ENCODE results near the gene DAD1. TPM values are rescaled to one million over a fixed set of nuclear protein-coding genes. Genes with fewer than 3 reads are reported as not detected.

DAD1 gene
- total RNA-seq, 1 donor from 2014 or later: 145 TPM

DNA sequence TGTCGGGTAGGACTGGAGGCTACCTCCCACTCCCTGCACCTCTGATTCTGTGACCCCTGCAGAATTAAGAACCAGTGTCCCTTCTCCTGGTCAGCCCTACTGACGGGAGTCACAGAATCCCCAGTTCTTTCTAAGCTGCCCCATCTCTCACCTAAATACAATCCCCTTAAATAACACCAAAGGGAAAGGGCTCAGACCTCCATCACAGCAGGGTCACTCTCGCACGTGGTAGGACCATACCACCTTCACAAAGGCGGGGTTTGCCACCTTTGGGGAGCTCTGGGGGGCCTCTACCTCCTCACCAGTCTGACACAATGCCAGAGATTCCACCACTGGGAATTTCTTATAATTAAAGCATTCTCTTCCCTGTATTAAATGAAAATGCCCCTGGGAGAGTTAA, 35.6 kb downstream of the DAD1 start:
- H3K27ac ChIP-seq: no peak overlapping the region
- H3K4me1 ChIP-seq: peaks cover 39% of the 10 kb centered on the region

GRCh38 chr14:22552827-22553076, 36.3 kb downstream of the DAD1 start:
- TF ChIP-seq POLR2A (IDR thresholded peaks at IDR 0.05) (no peak), CTCF (IDR thresholded peaks at IDR 0.05) (no peak), POLR2AphosphoS5 (IDR thresholded peaks at IDR 0.05; ENCODE audit: insufficient read depth in 1 of 2, low read depth in 1 of 2) (no peak)
- peak overlapping the region; percentile 1 for H3K27ac ChIP-seq

More for the DNA sequence above, 35.6 kb downstream of the DAD1 start:
- intact Hi-C loops (cut with DNase I): loop anchor here (10.0 kb wide), 2 partner anchors 159 to 301 kb away; no protein-coding TSS in a partner anchor
- Histone ChIP-seq H3K27me3 (no peaks in the 10 kb centered on the region), H3K36me3 (no peaks in the 10 kb centered on the region), H3K9me3 (no peaks in the 10 kb centered on the region), H3K4me3 (no peak overlapping the region)
- TF ChIP-seq CTCF (IDR thresholded peaks at IDR 0.05) (no peak), POLR2A (IDR thresholded peaks at IDR 0.05) (no peak), POLR2AphosphoS5 (IDR thresholded peaks at IDR 0.05; ENCODE audit: insufficient read depth in 1 of 2, low read depth in 1 of 2) (no peak)
- no peak for DNase-seq (ENCODE audit: extremely low spot score in 2 of 2)

DNA sequence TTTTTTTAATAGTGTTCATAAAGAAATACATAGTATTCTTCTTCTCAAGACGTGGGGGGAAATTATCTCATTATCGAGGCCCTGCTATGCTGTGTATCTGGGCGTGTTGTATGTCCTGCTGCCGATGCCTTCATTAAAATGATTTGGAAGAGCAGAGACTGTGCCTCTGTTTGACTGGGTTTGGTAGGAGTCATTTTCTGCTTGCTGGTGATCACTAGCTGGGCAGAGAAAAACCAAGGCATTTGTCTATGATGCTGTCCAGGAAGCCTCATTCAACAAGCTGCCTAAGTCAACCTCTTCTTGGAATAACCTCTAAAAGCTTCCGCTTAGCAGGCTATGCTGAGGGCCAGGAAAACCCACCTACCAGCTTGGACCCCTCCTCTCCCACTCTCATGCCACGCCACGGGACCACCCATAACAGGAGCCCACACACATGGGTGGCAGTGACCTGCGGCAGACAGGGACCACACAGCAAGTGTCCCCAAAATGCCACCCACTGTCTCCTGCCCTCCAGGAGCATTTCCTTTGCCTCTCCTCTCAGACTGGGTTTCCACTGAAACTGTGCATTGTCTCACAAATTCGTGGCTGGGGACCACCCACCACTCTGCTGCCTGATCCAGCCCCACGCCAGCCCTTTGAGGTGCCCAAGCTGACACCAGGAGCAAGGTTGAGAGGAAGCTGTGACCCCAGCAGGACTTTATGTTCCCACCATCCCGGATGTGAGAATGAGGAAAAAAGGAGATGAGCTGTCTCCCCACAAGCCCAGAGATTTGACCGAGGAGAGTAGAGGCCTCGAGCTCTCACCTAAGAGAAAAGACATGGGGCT, 36.8 kb downstream of the DAD1 start:
- TF ChIP-seq POLR2A (IDR thresholded peaks at IDR 0.05) (no peak), CTCF (IDR thresholded peaks at IDR 0.05) (no peak)
- peak overlapping the region; percentile 1 for H3K27ac ChIP-seq
- H3K4me3 ChIP-seq: no peak overlapping the region
- no peaks in the 10 kb centered on the region for H3K9me3 ChIP-seq
- intact Hi-C loops (cut with DNase I): loop anchor here (10.0 kb wide), 2 partner anchors 157 to 303 kb away; no protein-coding TSS in a partner anchor
- DNase-seq (ENCODE audit: extremely low spot score in 2 of 2): no peak
- H3K27me3 ChIP-seq: no peaks in the 10 kb centered on the region
- peaks cover 40% of the 10 kb centered on the region for H3K4me1 ChIP-seq
- no peaks in the 10 kb centered on the region for H3K36me3 ChIP-seq

More at GRCh38 chr14:22552827-22553076, 36.3 kb downstream of the DAD1 start:
- no peak overlapping the region for H3K4me3 ChIP-seq
- no peaks in the 10 kb centered on the region for H3K9me3 ChIP-seq
- no peaks in the 10 kb centered on the region for H3K27me3 ChIP-seq
- H3K36me3 ChIP-seq: no peaks in the 10 kb centered on the region
- peaks cover 40% of the 10 kb centered on the region for H3K4me1 ChIP-seq
- intact Hi-C loops (cut with DNase I): loop anchor here (10.0 kb wide), 2 partner anchors 158 to 302 kb away; no protein-coding TSS in a partner anchor
- no peak for DNase-seq (ENCODE audit: extremely low spot score in 2 of 2)

DNA sequence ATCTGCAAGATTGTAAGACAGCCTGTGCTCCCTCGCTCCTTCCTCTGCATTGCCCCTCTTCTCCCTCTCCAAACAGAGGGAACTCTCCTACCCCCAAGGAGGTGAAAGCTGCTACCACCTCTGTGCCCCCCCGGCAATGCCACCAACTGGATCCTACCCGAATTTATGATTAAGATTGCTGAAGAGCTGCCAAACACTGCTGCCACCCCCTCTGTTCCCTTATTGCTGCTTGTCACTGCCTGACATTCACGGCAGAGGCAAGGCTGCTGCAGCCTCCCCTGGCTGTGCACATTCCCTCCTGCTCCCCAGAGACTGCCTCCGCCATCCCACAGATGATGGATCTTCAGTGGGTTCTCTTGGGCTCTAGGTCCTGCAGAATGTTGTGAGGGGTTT, 37.4 kb downstream of the DAD1 start:
- no peaks in the 10 kb centered on the region for H3K36me3 ChIP-seq

More for the DNA sequence above, 37.4 kb downstream of the DAD1 start:
- H3K27ac ChIP-seq: peak overlapping the region; percentile 1
- DNase-seq (ENCODE audit: extremely low spot score in 2 of 2): no peak
- H3K4me1 ChIP-seq: peaks cover 40% of the 10 kb centered on the region
- no peaks in the 10 kb centered on the region for H3K9me3 ChIP-seq
- intact Hi-C loops (cut with DNase I): loop anchor here (10.0 kb wide), 2 partner anchors 157 to 303 kb away; no protein-coding TSS in a partner anchor
- no peaks in the 10 kb centered on the region for H3K27me3 ChIP-seq
- no peak for TF ChIP-seq POLR2AphosphoS5 (IDR thresholded peaks at IDR 0.05; ENCODE audit: insufficient read depth in 1 of 2, low read depth in 1 of 2)
- no peak for TF ChIP-seq POLR2A (IDR thresholded peaks at IDR 0.05)
- TF ChIP-seq CTCF (IDR thresholded peaks at IDR 0.05): no peak
- no peak overlapping the region for H3K4me3 ChIP-seq
